ENCODE data around the gene HSPB8.

GRCh38 chr12:119229837-119230236 lies 51.1 kb downstream of the HSPB8 start:
- no peak for TF ChIP-seq EZH2 (IDR thresholded peaks at IDR 0.05; ENCODE audit: borderline replicate concordance, low read length)
- TF ChIP-seq, protein P1, sequence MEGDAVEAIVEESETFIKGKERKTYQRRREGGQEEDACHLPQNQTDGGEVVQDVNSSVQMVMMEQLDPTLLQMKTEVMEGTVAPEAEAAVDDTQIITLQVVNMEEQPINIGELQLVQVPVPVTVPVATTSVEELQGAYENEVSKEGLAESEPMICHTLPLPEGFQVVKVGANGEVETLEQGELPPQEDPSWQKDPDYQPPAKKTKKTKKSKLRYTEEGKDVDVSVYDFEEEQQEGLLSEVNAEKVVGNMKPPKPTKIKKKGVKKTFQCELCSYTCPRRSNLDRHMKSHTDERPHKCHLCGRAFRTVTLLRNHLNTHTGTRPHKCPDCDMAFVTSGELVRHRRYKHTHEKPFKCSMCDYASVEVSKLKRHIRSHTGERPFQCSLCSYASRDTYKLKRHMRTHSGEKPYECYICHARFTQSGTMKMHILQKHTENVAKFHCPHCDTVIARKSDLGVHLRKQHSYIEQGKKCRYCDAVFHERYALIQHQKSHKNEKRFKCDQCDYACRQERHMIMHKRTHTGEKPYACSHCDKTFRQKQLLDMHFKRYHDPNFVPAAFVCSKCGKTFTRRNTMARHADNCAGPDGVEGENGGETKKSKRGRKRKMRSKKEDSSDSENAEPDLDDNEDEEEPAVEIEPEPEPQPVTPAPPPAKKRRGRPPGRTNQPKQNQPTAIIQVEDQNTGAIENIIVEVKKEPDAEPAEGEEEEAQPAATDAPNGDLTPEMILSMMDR (IDR thresholded peaks at IDR 0.05; ENCODE audit: low read length) = no peak
